GM12878 (cell line): ENCODE results near the gene ANO4. TPM values are rescaled to one million over a fixed set of nuclear protein-coding genes. Genes with fewer than 3 reads are reported as not detected.

Experiments used
- ATAC-seq: fragments of 200-7000 bp; cut with Tn5 transposase; 3 replicates; pipeline ENCODE4 v1.9.1; 2020; ENCODE audit warnings: mild to moderate bottlenecking, moderate library complexity
- BruUV-seq: library from RNA; stranded (reverse); fragments of 400-500 nt; replicated peaks from 2 replicates; lab custom pipeline; 2021; lab: Mats Ljungman, UMichigan
- CTCF ChIA-PET: fragments of 300-600 bp; sonication (Branson Sonifier 250); formaldehyde crosslinking; extraction: SDS; loops from one replicate; lab custom pipeline; 2021; ENCODE audit warnings: inconsistent platforms; lab: Yijun Ruan, JAX
- POLR2A ChIA-PET: fragments of 350-600 bp; formaldehyde crosslinking; extraction: SDS; loops from one replicate; lab custom pipeline; 2021; ENCODE audit warnings: inconsistent platforms; lab: Charles Lee
- RAD21 ChIA-PET: fragments of 300-600 bp; sonication (Branson Sonifier 250); formaldehyde crosslinking; loops from one replicate; lab custom pipeline; 2023; ENCODE audit warnings: antibody characterized with exemption; ENCODE audit not compliant: unreplicated experiment; lab: Charles Lee
- SMC1A ChIA-PET: fragments of 300-600 bp; sonication (Branson Sonifier 250); formaldehyde crosslinking; loops from one replicate; lab custom pipeline; 2023; ENCODE audit not compliant: unreplicated experiment, uncharacterized antibody; lab: Charles Lee
- DNase-seq: peaks from one replicate; pipeline ENCODE4 v3.0.0-alpha.2; 2011; ENCODE audit warnings: low read depth, low spot score
- FAIRE-seq: peaks from 3 replicates; lab custom pipeline; 2011; peaks lifted over from hg19 to GRCh38; lab: Jason Lieb, UNC
- H2AFZ ChIP-seq: 2 replicates; pipeline ENCODE4 v1.6.0; 2011; ENCODE audit warnings: low read depth, low read length, control low read depth; ENCODE audit not compliant: control insufficient read depth
- H3K27ac ChIP-seq: 2 replicates; pipeline ENCODE4 v1.5.1; 2011; ENCODE audit warnings: control low read depth; ENCODE audit not compliant: control insufficient read depth, insufficient read depth
- H3K27me3 ChIP-seq, 2 experiments: replicated peaks in 1 of 2; 2 replicates each; pipeline versions ENCODE4 v1.6.0 to v1.6.1; 2011; ENCODE audit warnings: low read length in 1 of 2; ENCODE audit not compliant: control insufficient read depth in 2 of 2, insufficient read depth in 2 of 2
- H3K36me3 ChIP-seq, 2 experiments: 2 replicates each; pipeline ENCODE4 v1.5.1; 2011; ENCODE audit warnings: low read length in 1 of 2; ENCODE audit not compliant: control insufficient read depth in 2 of 2, insufficient read depth in 2 of 2
- H3K4me1 ChIP-seq: 2 replicates; pipeline ENCODE4 v1.6.1; 2011; ENCODE audit warnings: mild to moderate bottlenecking, low read length, moderate library complexity, mixed read lengths; ENCODE audit not compliant: control insufficient read depth, insufficient read depth
- H3K4me2 ChIP-seq: 2 replicates; pipeline ENCODE4 v1.6.0; 2011; ENCODE audit warnings: control low read depth; ENCODE audit not compliant: control insufficient read depth, insufficient read depth
- H3K4me3 ChIP-seq: fragments of 200-600 bp; sonication (generic); 2 replicates; pipeline ENCODE4 v1.5.1; 2016
- H3K79me2 ChIP-seq: 2 replicates; pipeline ENCODE4 v1.6.0; 2011; ENCODE audit warnings: low read length; ENCODE audit not compliant: control insufficient read depth, insufficient read depth
- H3K9ac ChIP-seq: 2 replicates; pipeline ENCODE4 v1.8.0; 2011; ENCODE audit warnings: low read length, control low read depth, mixed read lengths; ENCODE audit not compliant: control insufficient read depth, insufficient read depth
- H3K9me3 ChIP-seq: replicated peaks from 3 replicates; pipeline ENCODE4 v1.5.1; 2011; ENCODE audit warnings: mild to moderate bottlenecking, low read length; ENCODE audit not compliant: control insufficient read depth, insufficient read depth
- H4K20me1 ChIP-seq: 2 replicates; pipeline ENCODE4 v1.6.0; 2011; ENCODE audit not compliant: control insufficient read depth, insufficient read depth
- BACH1 ChIP-seq: fragments of 450-650 bp; IDR thresholded peaks from 2 replicates; pipeline ENCODE4 v1.6.1; 2017; ENCODE audit warnings: mild to moderate bottlenecking, borderline replicate concordance
- JUND ChIP-seq: IDR thresholded peaks from 2 replicates; pipeline ENCODE4 v1.6.1; 2012; ENCODE audit warnings: low read depth, mild to moderate bottlenecking, low read length, improper control_type of control experiment, moderate library complexity
- PBX3 ChIP-seq: IDR thresholded peaks from 2 replicates; pipeline ENCODE4 v1.6.1; 2011; ENCODE audit warnings: mild to moderate bottlenecking, low read depth, low read length, moderate library complexity; ENCODE audit not compliant: insufficient replicate concordance
- RAD21 ChIP-seq: IDR thresholded peaks from 2 replicates; pipeline ENCODE4 v1.6.1; 2011; ENCODE audit warnings: mild to moderate bottlenecking, low read depth, low read length, moderate library complexity; ENCODE audit not compliant: insufficient read depth
- SIX5 ChIP-seq: IDR thresholded peaks from 2 replicates; pipeline ENCODE4 v1.6.1; 2011; ENCODE audit warnings: mild to moderate bottlenecking, low read depth, low read length, moderate library complexity; ENCODE audit not compliant: severe bottlenecking
- SMAD5 ChIP-seq: IDR thresholded peaks from 2 replicates; pipeline ENCODE4 v1.6.1; 2016; ENCODE audit warnings: antibody characterized with exemption, low read depth
- SMARCA5 ChIP-seq: fragments of 450-650 bp; IDR thresholded peaks from 2 replicates; pipeline ENCODE4 v1.6.1; 2017; ENCODE audit warnings: mild to moderate bottlenecking
- SREBF1 ChIP-seq: IDR thresholded peaks from 2 replicates; pipeline ENCODE4 v1.6.1; 2012; ENCODE audit warnings: mild to moderate bottlenecking, low read length
- STAT3 ChIP-seq: IDR thresholded peaks from 2 replicates; pipeline ENCODE4 v1.6.1; 2011; ENCODE audit warnings: low read depth, low read length, improper control_type of control experiment
- WRNIP1 ChIP-seq: IDR thresholded peaks from 2 replicates; pipeline ENCODE4 v1.6.1; 2011; ENCODE audit warnings: low read depth, low read length, improper control_type of control experiment, borderline replicate concordance
- YBX1 ChIP-seq: fragments of 450-650 bp; IDR thresholded peaks from 2 replicates; pipeline ENCODE4 v1.6.1; 2016; ENCODE audit warnings: antibody characterized with exemption
- ZNF24 ChIP-seq: fragments of 450-650 bp; IDR thresholded peaks from 2 replicates; pipeline ENCODE4 v1.6.1; 2017; ENCODE audit warnings: antibody characterized with exemption, mild to moderate bottlenecking
- WGBS: methylation state at CpG from one replicate; pipeline ENCODE4 v1.1.6; 2016; ENCODE audit warnings: low lambda C conversion rate; ENCODE audit not compliant: insufficient replicate concordance, insufficient coverage; ENCODE audit errors: missing lambda C conversion rate; 5-methylcytosine and 5-hydroxymethylcytosine counted together
- in situ Hi-C: fragments of 300-500 bp; cut with MboI; formaldehyde crosslinking; loops from 9 replicates; pipeline ENCODE4 v1.14.3; 2018; ENCODE audit warnings: mixed read lengths
- intact Hi-C: fragments of 100-400 bp; cut with micrococcal nuclease; formaldehyde crosslinking; loops from one replicate; pipeline ENCODE4 v1.14.2; 2022; ENCODE audit not compliant: unreplicated experiment
- polyA plus RNA-seq, 11 experiments: library from polyadenylated mRNA; depleted of rRNA in 4 of 11; unstranded in 6 of 11; stranded (reverse) in 5 of 11; fragments of >200 nt; fragmentation: Nextera tagmentation in 4 of 11; fragmentation: Illumina TruSeq in 1 of 11; extraction: Ambion mirVana in 4 of 11; extraction: Trizol in 1 of 11; gene quantifications; 1 replicate in 1 of 11; 2 replicates in 10 of 11; pipeline versions ENCODE4 v1.2.1 to v1.2.3, GENCODE V29; 2011 to 2016; ENCODE audit warnings: inconsistent platforms in 2 of 11, missing spikeins in 2 of 11, low read depth in 1 of 11
- total RNA-seq, 4 experiments: library from RNA; depleted of rRNA in 3 of 4; stranded (reverse); fragments of >200 nt in 3 of 4; fragmentation: Illumina TruSeq in 1 of 4; extraction: Trizol in 1 of 4; gene quantifications; 2 replicates each; pipeline versions ENCODE4 v1.2.1 to v1.2.3, GENCODE V29; 2013 to 2021
- TF ChIP-seq, protein P1 (sequence below): IDR thresholded peaks from 2 replicates; pipeline ENCODE4 v1.6.1; 2012; ENCODE audit warnings: low read length, inconsistent platforms

Gene ANO4
- total and polyA plus RNA-seq, 10 of the 15 experiments (the other 5 are each of a cell fraction or from before 2014, with no cell fraction given): not detected

DNA sequence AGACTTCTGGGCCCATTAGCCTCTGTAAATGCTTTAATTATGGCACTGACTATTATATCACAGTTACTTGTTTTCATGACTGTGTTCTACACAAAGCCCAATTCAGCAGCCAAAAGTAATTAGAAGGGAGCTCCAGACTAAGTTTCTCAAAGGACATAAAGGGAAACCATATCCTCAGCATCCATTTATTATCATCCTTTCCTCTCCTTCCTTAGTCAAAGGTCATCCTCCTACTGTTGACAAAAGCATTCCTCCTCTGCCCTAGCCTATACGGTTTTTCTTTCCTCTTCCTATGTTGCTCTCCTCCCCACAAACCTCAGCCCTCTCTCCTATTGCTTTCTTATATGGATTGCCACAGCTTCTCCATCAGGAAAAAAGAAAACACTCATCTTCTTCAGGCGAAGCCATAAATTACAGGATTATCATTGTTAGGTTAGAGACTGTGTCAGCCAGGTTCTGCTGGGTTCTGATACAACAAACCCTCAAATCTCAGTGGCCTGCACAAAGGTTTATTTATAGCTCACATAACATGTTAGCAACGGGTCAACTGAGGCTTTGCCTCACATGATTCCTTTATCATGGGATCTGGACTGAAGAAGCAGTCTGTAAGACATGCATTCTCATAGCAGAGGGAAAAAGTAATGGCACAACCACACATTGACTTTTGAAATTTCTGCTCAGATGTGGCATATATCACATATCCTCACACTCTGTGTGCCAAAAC is 208.3 kb downstream of the ANO4 start (continued):
- TF ChIP-seq RAD21: no peak
- no peak for TF ChIP-seq SMAD5
- no peak for TF ChIP-seq SMARCA5

- no peaks in the 10 kb centered on the region for H4K20me1 ChIP-seq
- H3K4me2 ChIP-seq: no peak overlapping the region
- 8% methylated on average over 1 of the region's 1 CpG for WGBS
- RAD21 ChIA-PET: no interaction called here
- no peak for TF ChIP-seq YBX1
- in situ Hi-C loops: no loop called here
- no peaks in the 10 kb centered on the region for H3K79me2 ChIP-seq
- POLR2A ChIA-PET: no interaction called here
- intact Hi-C loops: no loop called here
- no peaks in the 10 kb centered on the region for H3K36me3 ChIP-seq
- no peak overlapping the region for H2AFZ ChIP-seq
- no peak overlapping the region for H3K27ac ChIP-seq
- peaks cover 3% of the 10 kb centered on the region; the same call in 2 of the 3 replicates for H3K9me3 ChIP-seq
- CTCF ChIA-PET: interaction anchor here (1.4 kb wide), 1 partner anchor 8 kb away, joined by 4 read pairs; no protein-coding TSS in a partner anchor
- SMC1A ChIA-PET: no interaction called here
- H3K4me1 ChIP-seq: peaks cover 2% of the 10 kb centered on the region; the same call in 1 of the 2 replicates
- no TSS peak for BruUV-seq
- no peak overlapping the region for H3K4me3 ChIP-seq
- H3K27me3 ChIP-seq: no peaks in the 10 kb centered on the region; a peak in 2 of 4 replicates
- no peak for ATAC-seq
- DNase-seq: no peak
- FAIRE-seq: no peak
- H3K9ac ChIP-seq: no peak overlapping the region
Measured at GRCh38 chr12:101004898-101005297, 210.3 kb downstream of the ANO4 start.

- ATAC-seq (no peak), FAIRE-seq (no peak), DNase-seq (no peak)
- intact Hi-C loops (no loop called here), in situ Hi-C loops (no loop called here)
- POLR2A ChIA-PET: no interaction called here
- Histone ChIP-seq H3K27me3 (no peaks in the 10 kb centered on the region; a peak in 2 of 4 replicates), H3K79me2 (no peaks in the 10 kb centered on the region), H4K20me1 (no peaks in the 10 kb centered on the region), H3K27ac (no peak overlapping the region), H3K4me2 (no peak overlapping the region), H3K9me3 (peaks cover 4% of the 10 kb centered on the region; the same call in 2 of the 3 replicates), H3K36me3 (no peaks in the 10 kb centered on the region), H3K9ac (no peak overlapping the region), H3K4me1 (no peaks in the 10 kb centered on the region), H3K4me3 (no peak overlapping the region), H2AFZ (no peak overlapping the region)
- no TSS peak for BruUV-seq
- CTCF ChIA-PET: no interaction called here
- RAD21 ChIA-PET: no interaction called here
- SMC1A ChIA-PET: no interaction called here
- WGBS: 30% methylated on average over 1 of the region's 1 CpG
- no peak for TF ChIP-seq JUND
- no peak for TF ChIP-seq PBX3
- TF ChIP-seq, protein P1, sequence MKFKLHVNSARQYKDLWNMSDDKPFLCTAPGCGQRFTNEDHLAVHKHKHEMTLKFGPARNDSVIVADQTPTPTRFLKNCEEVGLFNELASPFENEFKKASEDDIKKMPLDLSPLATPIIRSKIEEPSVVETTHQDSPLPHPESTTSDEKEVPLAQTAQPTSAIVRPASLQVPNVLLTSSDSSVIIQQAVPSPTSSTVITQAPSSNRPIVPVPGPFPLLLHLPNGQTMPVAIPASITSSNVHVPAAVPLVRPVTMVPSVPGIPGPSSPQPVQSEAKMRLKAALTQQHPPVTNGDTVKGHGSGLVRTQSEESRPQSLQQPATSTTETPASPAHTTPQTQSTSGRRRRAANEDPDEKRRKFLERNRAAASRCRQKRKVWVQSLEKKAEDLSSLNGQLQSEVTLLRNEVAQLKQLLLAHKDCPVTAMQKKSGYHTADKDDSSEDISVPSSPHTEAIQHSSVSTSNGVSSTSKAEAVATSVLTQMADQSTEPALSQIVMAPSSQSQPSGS: no peak
- TF ChIP-seq WRNIP1: no peak
- TF ChIP-seq SREBF1: no peak
- no peak for TF ChIP-seq BACH1
- TF ChIP-seq SIX5: no peak
- no peak for TF ChIP-seq ZNF24
- TF ChIP-seq STAT3: no peak
Measured at GRCh38 chr12:101009274-101009673, 214.7 kb downstream of the ANO4 start.
